ENCODE data around the gene SYDE2. TPM values are rescaled to one million over a fixed set of nuclear protein-coding genes. Genes with fewer than 3 reads are reported as not detected.

Gene SYDE2
- total and polyA plus RNA-seq, 4 donors = 1.9 to 48.9 (median 10.3) TPM

DNA sequence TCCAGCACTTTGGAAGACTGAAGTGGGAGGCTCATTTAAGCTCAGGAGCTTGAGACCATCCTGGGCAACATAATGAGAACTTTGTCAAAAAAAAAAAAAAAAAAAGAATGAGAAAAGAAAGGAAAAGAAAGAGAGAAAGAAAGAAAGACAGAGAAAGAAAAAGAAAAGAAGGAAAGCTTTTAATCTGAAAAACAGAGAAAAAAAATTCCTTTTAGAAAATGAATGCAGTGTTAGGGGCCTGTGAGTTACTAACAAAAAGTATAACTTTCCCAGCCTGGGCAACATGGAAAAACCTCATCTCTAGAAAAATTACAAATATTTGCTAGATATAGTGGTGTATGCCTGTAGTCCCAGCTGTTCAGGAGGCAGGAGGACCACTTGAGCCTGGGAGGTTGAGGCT is 15.9 kb upstream of the SYDE2 start:
- DNase-seq (no peak), ATAC-seq (ENCODE audit: insufficient read depth, low FRiP score) (no peak)
- Histone ChIP-seq H3K27ac (ENCODE audit: low read depth in 1 of 2, low read length in 1 of 2) (no peak overlapping the region), H3K9me3 (ENCODE audit: control insufficient read depth in 4 of 4, insufficient read depth in 3 of 4, low read length in 3 of 4) (no peaks in the 10 kb centered on the region), H3K4me1 (ENCODE audit: control insufficient read depth in 5 of 5, insufficient read depth in 5 of 5, low read length in 5 of 5) (peaks cover 0 to 19% (median 14%) of the 10 kb centered on the region in 5 donors), H3K4me3 (no peak overlapping the region), H3K27me3 (ENCODE audit: control insufficient read depth in 3 of 3, insufficient read depth in 3 of 3, low read length in 2 of 3) (no peaks in the 10 kb centered on the region), H3K36me3 (ENCODE audit: control insufficient read depth in 4 of 4, insufficient read depth in 4 of 4, low read length in 4 of 4) (no peaks in the 10 kb centered on the region), H3K9ac (ENCODE audit: insufficient read depth in 1 of 2, low read length in 2 of 2) (no peak overlapping the region)
- TF ChIP-seq, protein P1, sequence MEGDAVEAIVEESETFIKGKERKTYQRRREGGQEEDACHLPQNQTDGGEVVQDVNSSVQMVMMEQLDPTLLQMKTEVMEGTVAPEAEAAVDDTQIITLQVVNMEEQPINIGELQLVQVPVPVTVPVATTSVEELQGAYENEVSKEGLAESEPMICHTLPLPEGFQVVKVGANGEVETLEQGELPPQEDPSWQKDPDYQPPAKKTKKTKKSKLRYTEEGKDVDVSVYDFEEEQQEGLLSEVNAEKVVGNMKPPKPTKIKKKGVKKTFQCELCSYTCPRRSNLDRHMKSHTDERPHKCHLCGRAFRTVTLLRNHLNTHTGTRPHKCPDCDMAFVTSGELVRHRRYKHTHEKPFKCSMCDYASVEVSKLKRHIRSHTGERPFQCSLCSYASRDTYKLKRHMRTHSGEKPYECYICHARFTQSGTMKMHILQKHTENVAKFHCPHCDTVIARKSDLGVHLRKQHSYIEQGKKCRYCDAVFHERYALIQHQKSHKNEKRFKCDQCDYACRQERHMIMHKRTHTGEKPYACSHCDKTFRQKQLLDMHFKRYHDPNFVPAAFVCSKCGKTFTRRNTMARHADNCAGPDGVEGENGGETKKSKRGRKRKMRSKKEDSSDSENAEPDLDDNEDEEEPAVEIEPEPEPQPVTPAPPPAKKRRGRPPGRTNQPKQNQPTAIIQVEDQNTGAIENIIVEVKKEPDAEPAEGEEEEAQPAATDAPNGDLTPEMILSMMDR (IDR thresholded peaks at IDR 0.05; ENCODE audit: control extremely low read depth, extremely low read depth) = no peak

DNA sequence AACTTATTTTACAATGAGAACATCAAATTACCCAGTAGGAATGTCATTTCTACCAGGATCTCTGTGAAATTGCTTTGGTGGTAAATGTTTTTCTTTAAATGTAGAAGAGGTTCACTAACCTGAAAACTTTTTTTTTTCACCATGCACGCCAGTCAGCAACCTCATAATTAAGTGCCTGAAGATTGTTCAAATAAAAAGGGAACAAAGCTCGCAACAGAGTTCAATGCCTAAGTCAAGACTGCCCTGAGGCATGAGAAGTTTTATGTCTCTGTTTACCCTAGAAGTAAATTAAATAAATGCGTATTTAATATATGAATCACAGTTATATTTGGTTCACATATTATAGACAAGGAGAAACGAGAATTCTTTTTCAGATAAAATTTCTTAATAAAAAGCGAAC is 13.8 kb upstream of the SYDE2 start:
- no peak for DNase-seq
- TF ChIP-seq, protein P1 (IDR thresholded peaks at IDR 0.05; ENCODE audit: control extremely low read depth, extremely low read depth) = no peak
- Histone ChIP-seq H3K4me1 (ENCODE audit: control insufficient read depth in 5 of 5, insufficient read depth in 5 of 5, low read length in 5 of 5) (peaks cover 0 to 4% (median 0%) of the 10 kb centered on the region in 5 donors), H3K9me3 (ENCODE audit: control insufficient read depth in 4 of 4, insufficient read depth in 3 of 4, low read length in 3 of 4) (no peaks in the 10 kb centered on the region), H3K27ac (ENCODE audit: low read depth in 1 of 2, low read length in 1 of 2) (no peak overlapping the region), H3K36me3 (ENCODE audit: control insufficient read depth in 4 of 4, insufficient read depth in 4 of 4, low read length in 4 of 4) (no peaks in the 10 kb centered on the region), H3K9ac (ENCODE audit: insufficient read depth in 1 of 2, low read length in 2 of 2) (no peak overlapping the region), H3K27me3 (ENCODE audit: control insufficient read depth in 3 of 3, insufficient read depth in 3 of 3, low read length in 2 of 3) (no peaks in the 10 kb centered on the region), H3K4me3 (no peak overlapping the region)
- 68 to 84% methylated on average over 5 of the region's 5 CpGs for WGBS, 2 donors
- no peak for ATAC-seq (ENCODE audit: insufficient read depth, low FRiP score)

DNA sequence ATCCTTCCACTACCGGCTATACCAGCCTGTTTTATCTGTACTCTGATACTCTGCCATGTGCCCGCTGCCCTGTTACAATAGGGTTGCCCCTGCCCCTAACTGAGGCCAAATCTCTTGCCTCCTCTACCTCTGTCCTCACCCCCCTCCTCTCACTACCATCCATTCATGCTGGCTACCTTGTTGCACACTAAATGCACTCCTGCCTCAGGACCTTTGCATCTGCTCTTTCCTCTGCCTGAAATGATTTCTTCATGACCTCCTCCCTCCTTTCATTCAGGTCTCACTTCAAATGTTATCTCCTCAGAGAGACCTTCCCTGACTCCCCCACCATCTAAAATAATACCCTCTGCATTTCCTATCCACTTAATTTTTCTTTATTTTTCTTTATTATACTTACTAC is 7.7 kb upstream of the SYDE2 start:
- DNase-seq (no peak), ATAC-seq (ENCODE audit: insufficient read depth, low FRiP score) (no peak)
- H3K27ac ChIP-seq (ENCODE audit: low read depth in 1 of 2, low read length in 1 of 2) = no peak overlapping the region
- H3K9me3 ChIP-seq (ENCODE audit: control insufficient read depth in 4 of 4, insufficient read depth in 3 of 4, low read length in 3 of 4) = no peaks in the 10 kb centered on the region
- H3K9ac ChIP-seq (ENCODE audit: insufficient read depth in 1 of 2, low read length in 2 of 2) = no peak overlapping the region
- WGBS, 2 donors = 64 to 75% methylated on average over 2 of the region's 2 CpGs
- TF ChIP-seq, protein P1 (IDR thresholded peaks at IDR 0.05; ENCODE audit: control extremely low read depth, extremely low read depth) = no peak
- no peak overlapping the region for H3K4me3 ChIP-seq
- no peaks in the 10 kb centered on the region for H3K27me3 ChIP-seq (ENCODE audit: control insufficient read depth in 3 of 3, insufficient read depth in 3 of 3, low read length in 2 of 3)
- peaks cover 0 to 13% (median 1%) of the 10 kb centered on the region in 5 donors for H3K4me1 ChIP-seq (ENCODE audit: control insufficient read depth in 5 of 5, insufficient read depth in 5 of 5, low read length in 5 of 5)
- H3K36me3 ChIP-seq (ENCODE audit: control insufficient read depth in 4 of 4, insufficient read depth in 4 of 4, low read length in 4 of 4) = no peaks in the 10 kb centered on the region

DNA sequence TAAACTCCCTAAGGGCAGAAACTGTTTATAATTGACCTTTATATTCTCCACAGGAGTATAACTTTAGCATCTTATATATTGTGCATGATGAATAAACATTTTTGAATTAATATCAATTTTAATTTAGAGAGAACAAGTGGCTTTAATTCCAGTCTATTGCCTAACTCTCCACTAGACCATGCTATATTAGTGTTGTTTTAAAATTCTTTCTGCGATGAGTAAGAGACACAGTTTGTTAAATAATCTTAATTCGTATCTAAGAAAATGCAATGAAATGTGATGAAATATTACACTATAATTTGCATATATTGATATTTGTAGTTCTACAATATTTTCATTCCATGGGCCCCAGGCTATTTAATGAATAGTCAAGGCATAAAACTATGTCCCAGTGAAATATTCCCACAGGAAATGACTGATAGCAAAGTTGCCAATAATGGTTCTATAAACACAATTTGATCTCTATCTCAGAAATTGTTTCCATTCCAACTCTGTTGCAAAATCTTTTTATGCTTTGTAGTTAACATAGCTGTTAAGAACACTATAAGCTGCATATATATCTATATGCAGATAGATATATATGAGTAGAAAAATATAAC is 2.9 kb upstream of the SYDE2 start:
- TF ChIP-seq, protein P1 (IDR thresholded peaks at IDR 0.05; ENCODE audit: control extremely low read depth, extremely low read depth) = no peak
- no peak for ATAC-seq (ENCODE audit: insufficient read depth, low FRiP score)
- DNase-seq = no peak
- H3K9ac ChIP-seq (ENCODE audit: insufficient read depth in 1 of 2, low read length in 2 of 2) = no peak overlapping the region
- no peak overlapping the region for H3K4me3 ChIP-seq
- H3K27me3 ChIP-seq (ENCODE audit: control insufficient read depth in 3 of 3, insufficient read depth in 3 of 3, low read length in 2 of 3) = no peaks in the 10 kb centered on the region
- peaks cover 0 to 37% (median 4%) of the 10 kb centered on the region in 5 donors for H3K4me1 ChIP-seq (ENCODE audit: control insufficient read depth in 5 of 5, insufficient read depth in 5 of 5, low read length in 5 of 5)
- 78 to 82% methylated on average over 2 of the region's 2 CpGs for WGBS, 2 donors
- H3K27ac ChIP-seq (ENCODE audit: low read depth in 1 of 2, low read length in 1 of 2) = no peak overlapping the region
- no peaks in the 10 kb centered on the region for H3K36me3 ChIP-seq (ENCODE audit: control insufficient read depth in 4 of 4, insufficient read depth in 4 of 4, low read length in 4 of 4)
- H3K9me3 ChIP-seq (ENCODE audit: control insufficient read depth in 4 of 4, insufficient read depth in 3 of 4, low read length in 3 of 4) = no peaks in the 10 kb centered on the region
